GM12878 (cell line): Measurements from ENCODE around the gene MAP2K7.

Experiments
- POLR2A ChIP-seq: IDR thresholded peaks from 2 replicates; pipeline ENCODE4 v1.6.1; 2011; ENCODE audit warnings: low read depth, mild to moderate bottlenecking, low read length
- SMC3 ChIP-seq: IDR thresholded peaks from 2 replicates; pipeline ENCODE4 v1.6.1; 2011; ENCODE audit warnings: low read length, improper control_type of control experiment, borderline replicate concordance

DNA sequence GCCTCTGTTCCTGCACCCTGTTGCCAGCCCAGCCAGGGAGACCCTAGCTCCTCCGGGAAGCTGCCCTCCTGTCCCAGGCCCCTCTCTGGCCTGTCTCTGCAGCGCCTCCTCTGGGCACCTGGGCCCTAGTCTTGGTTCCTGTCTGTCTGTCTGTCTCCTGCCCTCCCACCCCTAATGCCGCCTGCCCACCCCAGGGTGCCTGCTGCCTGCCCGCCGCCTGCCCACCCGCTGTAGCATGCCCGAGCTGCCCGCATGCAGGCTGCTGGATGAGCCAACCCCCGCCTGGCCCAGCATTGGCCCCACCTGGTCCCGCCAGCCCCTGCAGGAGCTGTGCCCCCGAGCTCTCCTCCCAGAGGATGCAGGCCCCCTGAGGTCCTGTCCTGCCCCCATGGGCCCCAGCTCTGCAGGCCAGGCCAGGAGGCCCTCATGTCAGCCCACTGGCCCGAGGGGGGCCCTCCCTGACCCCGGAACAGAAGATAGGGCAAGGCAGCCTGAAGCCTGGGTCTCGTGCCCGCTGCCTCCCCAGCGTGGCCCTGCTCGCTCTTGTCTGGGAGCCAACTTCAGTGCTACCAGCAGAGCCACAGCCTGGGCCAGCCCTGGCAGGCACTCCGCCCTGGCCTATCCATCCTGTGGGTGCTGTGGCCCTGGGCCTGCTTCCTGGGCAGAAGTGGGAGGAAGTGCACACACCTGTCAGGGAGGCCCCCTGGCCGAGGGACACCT lies 5.2 kb downstream of the MAP2K7 start:
- TF ChIP-seq POLR2A (no peak), SMC3 (no peak)
